Skeletal muscle tissue (tissue), 4 donors: ENCODE measurements around the gene ELAVL4. TPM values are rescaled to one million over a fixed set of nuclear protein-coding genes. Genes with fewer than 3 reads are reported as not detected.

Experiments
- H3K27ac ChIP-seq: one replicate; pipeline ENCODE4 v1.7.0; 2013; ENCODE audit warnings: mild to moderate bottlenecking, low read depth, low read length, inconsistent platforms
- H3K27me3 ChIP-seq, 3 donors: one replicate each; pipeline ENCODE4 v1.7.0; 2013; ENCODE audit warnings: low read length in 3 of 3; ENCODE audit not compliant: control insufficient read depth in 3 of 3, insufficient read depth in 3 of 3
- H3K36me3 ChIP-seq, 3 donors: one replicate each; pipeline ENCODE4 v1.7.0; 2013; ENCODE audit warnings: low read length in 3 of 3; ENCODE audit not compliant: control insufficient read depth in 3 of 3, insufficient read depth in 3 of 3
- H3K4me1 ChIP-seq, 3 donors: one replicate each; pipeline ENCODE4 v1.7.0; 2013; ENCODE audit warnings: low read length in 3 of 3, mild to moderate bottlenecking in 3 of 3; ENCODE audit not compliant: control insufficient read depth in 3 of 3, insufficient read depth in 3 of 3
- H3K4me3 ChIP-seq, 3 donors: one replicate each; pipeline ENCODE4 v1.7.0; 2013; ENCODE audit warnings: low read length in 3 of 3
- H3K9ac ChIP-seq, 3 donors: one replicate each; pipeline ENCODE4 v1.7.0; 2013; ENCODE audit warnings: low read length in 3 of 3, mild to moderate bottlenecking in 3 of 3, moderate library complexity in 2 of 3, low read depth in 1 of 3
- H3K9me3 ChIP-seq, 3 donors: one replicate each; pipeline ENCODE4 v1.7.0; 2013; ENCODE audit warnings: low read length in 3 of 3; ENCODE audit not compliant: control insufficient read depth in 3 of 3
- total RNA-seq: library from RNA; depleted of rRNA; stranded (reverse); fragments of >200 nt; gene quantifications from one replicate; pipeline ENCODE4 v1.2.3, GENCODE V29; 2014
- donor health status: Osteomylitis.

ELAVL4 gene
- total RNA-seq, 1 donor from 2014 or later: under 0.01 TPM

- H3K27me3 ChIP-seq: peaks cover 0 to 4% (median 3%) of the 10 kb centered on the region in 3 donors
- H3K36me3 ChIP-seq: no peaks in the 10 kb centered on the region
- no peak overlapping the region for H3K4me3 ChIP-seq
- no peak overlapping the region for H3K27ac ChIP-seq
- H3K4me1 ChIP-seq: no peaks in the 10 kb centered on the region
- H3K9ac ChIP-seq: no peak overlapping the region
- H3K9me3 ChIP-seq: no peaks in the 10 kb centered on the region
Observed at GRCh38 chr1:50193002-50193401, 84.3 kb downstream of the ELAVL4 start.

DNA sequence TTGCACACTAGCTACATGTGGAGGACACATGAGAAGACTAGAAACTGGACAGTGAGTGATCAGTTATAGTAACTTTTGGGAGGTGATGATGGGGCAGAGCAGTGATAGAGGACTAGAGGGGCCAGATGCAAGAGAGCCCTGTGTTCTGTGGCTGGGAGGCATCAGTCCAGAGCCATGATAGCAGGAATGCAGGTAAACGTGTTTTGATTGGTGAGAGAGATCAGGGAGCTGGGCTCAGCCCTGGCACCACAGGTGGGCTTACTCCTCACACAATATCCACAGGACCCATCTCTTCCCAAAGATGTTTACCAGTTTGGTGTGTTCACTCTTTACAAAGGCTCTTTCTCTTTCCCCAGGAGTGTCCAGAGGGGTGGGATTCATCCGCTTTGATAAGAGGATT is 86.5 kb downstream of the ELAVL4 start:
- Histone ChIP-seq H3K27ac (no peak overlapping the region), H3K9me3 (no peaks in the 10 kb centered on the region), H3K36me3 (no peaks in the 10 kb centered on the region), H3K9ac (no peak overlapping the region), H3K4me1 (no peaks in the 10 kb centered on the region), H3K4me3 (no peak overlapping the region), H3K27me3 (peaks cover 0 to 4% (median 3%) of the 10 kb centered on the region in 3 donors)

DNA sequence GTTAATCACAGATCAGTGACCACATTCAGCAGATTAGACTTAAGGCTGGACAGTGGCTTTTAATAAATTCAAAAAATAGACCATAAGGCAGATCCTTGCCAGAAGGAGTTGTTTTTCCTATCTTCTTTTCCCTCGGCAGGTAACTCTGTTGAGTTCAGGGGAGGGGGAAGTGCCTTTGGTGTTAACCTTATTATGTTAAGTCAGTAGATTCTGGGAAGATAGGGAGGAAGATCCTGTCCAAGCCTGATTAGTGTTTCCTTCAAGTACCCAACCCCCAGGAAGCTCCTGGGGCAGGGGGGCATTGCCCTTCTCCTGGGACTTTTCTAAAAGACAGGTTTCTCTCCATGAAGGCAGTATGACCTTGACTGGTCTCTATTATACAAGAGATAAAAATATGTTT is 87.4 kb downstream of the ELAVL4 start:
- Histone ChIP-seq H3K4me1 (no peaks in the 10 kb centered on the region), H3K27me3 (peaks cover 0 to 4% (median 3%) of the 10 kb centered on the region in 3 donors)

GRCh38 chr1:50197216-50197615 is 88.5 kb downstream of the ELAVL4 start:
- Histone ChIP-seq H3K27me3 (peaks cover 0 to 4% (median 3%) of the 10 kb centered on the region in 3 donors), H3K27ac (no peak overlapping the region), H3K9ac (no peak overlapping the region), H3K9me3 (no peaks in the 10 kb centered on the region), H3K4me3 (no peak overlapping the region), H3K36me3 (no peaks in the 10 kb centered on the region), H3K4me1 (no peaks in the 10 kb centered on the region)

More for the DNA sequence above, 87.4 kb downstream of the ELAVL4 start:
- Histone ChIP-seq H3K36me3 (no peaks in the 10 kb centered on the region), H3K9ac (no peak overlapping the region), H3K9me3 (no peaks in the 10 kb centered on the region), H3K27ac (no peak overlapping the region), H3K4me3 (no peak overlapping the region)

GRCh38 chr1:50208315-50208714 is 99.6 kb downstream of the ELAVL4 start:
- Histone ChIP-seq H3K36me3 (no peaks in the 10 kb centered on the region), H3K4me3 (no peak overlapping the region), H3K4me1 (no peaks in the 10 kb centered on the region), H3K9me3 (peaks cover 0 to 3% (median 2%) of the 10 kb centered on the region in 3 donors), H3K27me3 (peaks cover 0 to 6% (median 0%) of the 10 kb centered on the region in 3 donors), H3K27ac (no peak overlapping the region), H3K9ac (no peak overlapping the region)

- H3K27me3 ChIP-seq: peaks cover 0 to 6% (median 0%) of the 10 kb centered on the region in 3 donors
- no peak overlapping the region for H3K4me3 ChIP-seq
- no peaks in the 10 kb centered on the region for H3K4me1 ChIP-seq
- peaks cover 0 to 3% (median 2%) of the 10 kb centered on the region in 3 donors for H3K9me3 ChIP-seq
- H3K27ac ChIP-seq: no peak overlapping the region
- H3K36me3 ChIP-seq: no peaks in the 10 kb centered on the region
- no peak overlapping the region for H3K9ac ChIP-seq
Observed at GRCh38 chr1:50208756-50209155, 100.0 kb downstream of the ELAVL4 start.

DNA sequence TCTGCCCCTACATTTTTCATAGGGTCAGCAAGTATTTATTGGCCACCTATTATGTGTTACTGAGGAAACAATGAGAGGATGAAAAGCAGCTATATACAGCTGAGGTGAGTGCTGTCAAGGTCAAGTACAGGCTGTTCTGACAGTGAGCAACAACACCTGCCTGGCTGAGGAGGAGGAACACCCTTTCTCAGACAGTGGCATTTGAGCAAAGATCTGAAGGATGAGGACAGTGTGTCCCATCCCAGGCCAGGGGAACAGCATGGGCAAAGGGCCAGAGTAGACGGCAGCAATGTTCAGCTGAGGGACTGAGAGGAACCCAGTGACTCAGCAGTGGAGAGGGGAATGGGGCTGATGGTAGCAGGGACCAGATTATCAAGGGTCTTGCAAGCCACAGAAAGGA is 101.0 kb downstream of the ELAVL4 start:
- no peak overlapping the region for H3K27ac ChIP-seq
- H3K9me3 ChIP-seq: peaks cover 0 to 3% (median 2%) of the 10 kb centered on the region in 3 donors
- H3K27me3 ChIP-seq: peaks cover 0 to 3% (median 0%) of the 10 kb centered on the region in 3 donors
- H3K9ac ChIP-seq: no peak overlapping the region
- no peak overlapping the region for H3K4me3 ChIP-seq
- no peaks in the 10 kb centered on the region for H3K36me3 ChIP-seq
- no peaks in the 10 kb centered on the region for H3K4me1 ChIP-seq

- Histone ChIP-seq H3K4me3 (no peak overlapping the region), H3K4me1 (no peaks in the 10 kb centered on the region), H3K9me3 (peaks cover 0 to 3% (median 2%) of the 10 kb centered on the region in 3 donors), H3K36me3 (no peaks in the 10 kb centered on the region), H3K27ac (no peak overlapping the region), H3K27me3 (no peaks in the 10 kb centered on the region), H3K9ac (no peak overlapping the region)
Observed at GRCh38 chr1:50213505-50213904, 104.8 kb downstream of the ELAVL4 start.

- H3K36me3 ChIP-seq: no peaks in the 10 kb centered on the region
- H3K9me3 ChIP-seq: peaks cover 0 to 2% (median 0%) of the 10 kb centered on the region in 3 donors
- no peak overlapping the region for H3K27ac ChIP-seq
- no peaks in the 10 kb centered on the region for H3K27me3 ChIP-seq
- H3K9ac ChIP-seq: no peak overlapping the region
- H3K4me1 ChIP-seq: no peaks in the 10 kb centered on the region
- no peak overlapping the region for H3K4me3 ChIP-seq
Observed at GRCh38 chr1:50214717-50215116, 106.0 kb downstream of the ELAVL4 start.

DNA sequence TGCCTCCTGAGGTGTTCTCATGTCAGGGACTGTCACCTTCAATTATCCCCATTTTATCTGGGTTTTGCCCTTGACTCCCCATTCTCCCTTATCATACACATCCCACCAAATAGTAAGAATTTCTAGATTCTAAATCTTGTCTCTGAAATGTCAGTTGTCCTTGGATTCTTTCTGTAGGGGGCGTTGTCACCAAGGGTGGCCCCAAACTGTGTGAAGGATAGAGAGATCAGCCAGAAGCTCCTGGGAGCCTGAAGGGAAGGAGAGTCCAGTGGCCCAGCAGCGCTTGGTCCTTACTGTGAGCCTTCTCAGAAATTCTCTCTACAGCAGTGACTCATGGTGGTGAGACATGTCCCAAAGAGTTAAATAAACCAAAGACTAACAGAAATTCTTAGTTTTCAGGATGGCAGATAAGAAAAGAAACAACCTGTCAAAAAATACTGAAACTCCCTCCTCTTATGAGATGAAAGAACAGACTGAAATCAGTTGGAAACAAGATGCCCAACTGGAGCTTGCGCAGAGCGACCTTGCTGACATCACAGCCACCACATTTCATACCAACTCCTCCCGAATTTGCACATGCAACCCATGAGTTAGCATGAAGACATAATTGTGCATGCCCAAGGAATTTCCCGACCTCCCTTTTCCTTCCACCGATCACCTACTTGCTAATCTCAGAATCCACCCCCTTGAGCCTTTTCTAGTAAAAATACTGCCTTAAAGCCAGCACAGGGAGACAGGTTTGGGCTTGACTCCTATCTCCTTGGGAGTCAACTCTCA is 109.8 kb downstream of the ELAVL4 start:
- Histone ChIP-seq H3K36me3 (no peaks in the 10 kb centered on the region), H3K4me3 (no peak overlapping the region), H3K9ac (no peak overlapping the region), H3K9me3 (no peaks in the 10 kb centered on the region), H3K27me3 (no peaks in the 10 kb centered on the region), H3K27ac (no peak overlapping the region), H3K4me1 (no peaks in the 10 kb centered on the region)
